Activated T-helper 1 cell treated with Interleukin-2 at 50 U/mL for 16 hours (primary cell): Measurements from ENCODE around the gene TRIML2.
"Not testable (repeated sequence)": the region's sequence is repeated elsewhere in the genome, so short reads cannot be mapped to it uniquely, and the experiment has no call there.

ENCODE experiments used
- DNase-seq: peaks from one replicate; pipeline ENCODE4 v3.0.0-alpha.2; 2020; ENCODE audit warnings: low read depth

The TRIML2 gene

DNA sequence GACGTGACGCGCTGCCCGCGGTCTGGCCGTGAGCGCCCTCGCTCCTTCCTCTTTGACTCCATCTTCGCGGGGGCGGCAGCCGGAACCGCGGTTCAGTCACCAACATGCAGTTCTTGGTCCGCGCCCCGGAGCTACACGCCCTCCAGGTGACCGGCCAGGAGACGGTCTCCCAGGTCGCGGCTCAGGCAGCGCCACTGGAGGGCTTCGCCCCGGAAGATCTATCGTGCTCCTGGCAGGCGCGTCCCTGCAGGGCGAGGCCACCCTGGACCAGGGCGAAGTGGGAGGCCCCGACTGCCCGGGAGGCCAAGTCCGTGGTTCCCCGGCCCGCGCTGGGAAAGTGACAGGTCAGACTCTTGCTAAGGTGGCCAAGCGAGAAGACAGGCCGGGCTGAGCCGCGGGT lies 2.9 kb downstream of the TRIML2 start:
- DNase-seq = no peak

DNA sequence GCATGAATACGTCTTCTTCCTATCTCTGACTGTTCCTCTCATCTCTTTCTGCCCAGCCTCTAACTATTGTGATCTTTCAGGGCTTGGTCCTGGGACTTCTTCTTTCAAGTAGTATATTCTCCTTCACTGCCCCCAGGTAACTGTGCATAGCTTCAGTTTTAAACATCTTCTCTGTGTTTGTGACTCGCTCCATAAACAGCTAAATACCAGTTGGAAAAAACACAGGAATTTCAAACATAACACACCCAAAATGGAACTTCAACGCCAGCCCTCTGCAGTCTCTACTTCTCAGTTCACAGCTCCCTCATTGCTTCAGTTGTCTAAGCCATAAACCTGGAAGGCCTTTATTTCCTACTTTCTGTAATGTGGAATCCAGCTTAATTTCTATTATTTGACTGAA lies 16.6 kb downstream of the TRIML2 start:
- no peak for DNase-seq

DNA sequence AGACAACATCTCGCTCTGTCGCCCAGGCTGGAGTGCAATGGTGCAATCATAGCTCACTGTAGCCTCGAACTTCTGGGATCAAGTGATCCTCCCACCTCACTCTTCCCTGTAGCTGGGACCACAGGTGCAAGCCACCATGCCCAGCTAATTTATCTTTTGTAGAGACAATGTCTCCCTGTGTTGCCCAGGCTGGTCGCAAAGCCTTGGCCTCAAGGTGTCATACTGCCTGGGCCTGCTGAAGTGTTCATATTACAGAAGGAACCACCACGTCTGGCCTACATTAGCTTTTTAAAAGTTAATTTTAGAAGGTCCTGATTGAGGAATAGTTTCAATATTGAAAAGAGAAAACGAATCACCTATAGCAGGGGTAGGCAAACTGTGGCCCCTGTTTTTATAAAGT lies 22.5 kb downstream of the TRIML2 start:
- DNase-seq = no peak

DNA sequence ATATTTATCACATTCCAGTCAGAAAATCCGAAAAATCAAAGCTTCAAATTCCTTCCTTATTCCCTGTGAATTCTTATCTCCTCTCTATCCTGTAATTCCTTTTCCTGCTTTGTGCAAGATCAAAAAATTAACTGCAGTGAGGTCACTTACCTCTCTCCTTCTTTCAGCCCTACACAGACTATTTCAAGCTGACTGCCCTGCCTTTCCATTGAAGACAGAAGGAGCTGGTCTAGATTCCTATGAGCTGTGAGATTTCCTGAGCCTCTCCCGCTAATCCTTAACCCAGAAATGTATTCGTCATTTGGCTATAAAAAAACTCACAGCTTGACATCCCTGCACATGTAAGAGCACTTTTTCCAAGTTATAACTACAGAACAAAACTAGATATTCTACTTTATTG lies 26.6 kb downstream of the TRIML2 start:
- no peak for DNase-seq

DNA sequence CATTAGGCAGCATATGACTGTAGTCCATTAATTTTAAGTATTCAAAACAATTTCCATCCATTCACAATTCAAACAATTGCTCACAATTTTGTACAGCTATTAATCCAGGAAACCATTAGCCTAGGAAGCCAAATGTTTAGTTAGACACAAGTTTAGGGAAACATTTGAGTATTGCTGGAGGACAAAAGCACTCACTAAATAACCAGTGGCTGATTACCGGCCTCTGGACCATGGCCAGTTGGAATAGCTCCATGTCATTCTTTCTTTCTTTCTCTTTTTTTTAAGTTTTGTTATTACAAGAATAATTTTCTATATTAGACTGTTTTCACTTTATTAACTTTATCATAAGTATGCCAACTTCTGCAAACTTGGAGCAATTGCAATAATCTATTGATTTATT lies 31.3 kb downstream of the TRIML2 start:
- DNase-seq = no peak

DNA sequence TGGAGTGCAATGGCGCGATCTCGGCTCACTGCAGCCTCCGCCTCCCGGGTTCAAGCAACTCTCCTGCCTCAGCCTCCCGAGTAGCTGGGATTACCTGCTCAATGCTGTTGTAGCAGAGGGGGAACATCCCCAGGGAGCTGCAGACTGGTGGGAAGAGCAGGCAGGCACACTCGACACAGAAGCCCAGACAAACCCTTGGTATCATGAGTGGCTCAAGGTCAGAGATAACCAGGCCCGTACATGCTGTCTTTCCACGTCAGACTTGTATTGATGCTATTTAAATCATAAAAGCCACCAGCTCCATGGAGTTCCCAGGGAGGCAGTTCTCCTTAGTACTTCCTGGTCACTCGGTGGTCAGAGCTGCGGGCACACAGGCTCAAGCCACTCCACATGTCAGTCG lies 33.2 kb downstream of the TRIML2 start:
- DNase-seq = no peak

DNA sequence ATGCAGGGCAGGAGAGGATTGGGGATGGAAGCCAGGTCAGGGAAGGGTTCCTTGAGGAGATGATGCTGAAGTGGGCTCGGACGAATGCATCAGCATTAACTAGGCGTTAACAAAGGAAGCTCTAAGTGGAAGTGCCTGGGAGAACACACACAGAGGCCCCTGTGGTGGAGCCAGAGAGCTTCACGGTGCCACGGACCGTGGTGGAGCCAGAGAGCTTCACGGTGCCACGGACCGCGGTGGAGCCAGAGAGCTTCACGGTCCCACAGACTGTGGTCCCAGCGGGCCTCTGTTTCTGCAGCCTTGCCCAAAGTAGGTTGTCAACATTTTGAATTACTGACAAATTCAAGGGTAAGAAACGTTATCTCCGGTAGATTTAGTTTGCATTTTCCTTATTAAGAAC lies 48.3 kb downstream of the TRIML2 start:
- no peak for DNase-seq

DNA sequence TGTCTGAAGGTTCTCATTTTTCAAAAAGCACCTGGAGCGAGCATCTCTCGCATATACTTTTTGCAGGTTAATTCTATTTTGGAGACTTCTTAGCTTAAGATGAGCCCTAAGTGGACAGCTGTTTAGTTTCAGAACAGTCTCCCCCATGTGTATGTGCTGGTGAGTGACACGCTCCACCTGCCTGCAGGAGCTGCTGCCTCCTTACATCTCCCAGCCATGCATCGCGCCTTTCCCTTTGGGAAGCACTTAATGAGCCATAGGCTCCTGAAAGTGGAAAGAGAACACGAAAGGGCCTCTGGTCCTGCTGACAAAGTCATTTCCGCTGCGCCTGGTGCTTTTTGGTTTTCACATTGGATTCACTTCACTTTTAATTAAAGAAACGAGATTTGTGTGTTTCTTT lies 56.1 kb downstream of the TRIML2 start:
- DNase-seq = no peak

DNA sequence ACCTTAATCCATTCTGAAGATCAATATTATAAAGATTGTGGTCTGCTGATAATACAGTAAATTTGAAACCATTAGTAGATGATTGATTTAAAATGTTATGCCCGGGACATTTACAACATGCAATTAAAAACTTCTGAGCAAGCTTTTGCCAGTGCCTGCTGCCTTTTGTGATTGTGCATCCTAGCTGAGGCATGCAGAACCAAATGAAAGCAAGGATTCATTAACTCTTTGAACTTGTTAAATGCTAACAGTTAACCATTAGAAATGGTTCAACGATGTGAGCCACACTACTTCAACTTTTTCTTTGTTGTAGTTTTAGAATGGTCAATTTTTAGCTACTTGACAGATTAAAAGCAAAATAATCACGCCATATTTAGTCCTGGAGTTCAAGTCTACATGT lies 62.7 kb downstream of the TRIML2 start:
- no peak for DNase-seq

DNA sequence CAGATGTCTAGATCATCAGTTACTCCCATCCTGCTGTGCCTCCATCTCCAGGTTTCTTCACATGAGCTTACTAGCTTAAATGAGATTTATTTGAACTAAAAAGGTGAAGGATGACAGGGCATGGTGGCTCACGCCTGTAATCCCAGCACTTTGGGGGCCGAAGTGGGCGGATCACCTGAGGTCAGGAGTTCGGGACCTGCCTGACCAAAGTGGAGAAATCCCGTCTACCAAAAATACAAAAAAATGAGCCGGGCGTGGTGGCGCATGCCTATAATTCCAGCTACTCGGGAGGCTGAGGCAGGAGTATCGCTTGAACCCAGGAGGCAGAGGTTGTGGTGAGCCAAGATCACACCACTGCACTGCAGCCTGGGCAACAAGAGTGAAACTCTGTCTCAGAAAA lies 63.9 kb downstream of the TRIML2 start:
- not testable (repeated sequence) for DNase-seq

DNA sequence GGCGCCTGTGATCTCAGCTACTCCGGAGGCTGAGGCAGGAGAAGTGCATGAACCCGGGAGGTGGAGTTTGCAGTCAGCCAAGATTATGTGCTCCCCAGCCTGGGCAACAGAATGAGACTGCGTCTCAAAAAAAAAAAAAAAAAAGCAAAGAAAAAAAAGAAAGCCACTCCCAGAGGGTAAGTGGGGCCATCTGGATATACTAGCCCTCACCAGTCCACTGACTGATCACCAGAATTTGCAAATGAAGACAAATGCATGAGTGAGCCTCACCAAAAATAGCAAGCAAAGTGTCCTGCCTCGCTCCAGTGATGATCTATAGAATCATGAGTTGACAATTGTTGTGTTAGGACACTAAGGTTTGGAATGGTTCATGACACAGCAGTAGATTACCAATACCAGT lies 66.2 kb downstream of the TRIML2 start:
- no peak for DNase-seq

DNA sequence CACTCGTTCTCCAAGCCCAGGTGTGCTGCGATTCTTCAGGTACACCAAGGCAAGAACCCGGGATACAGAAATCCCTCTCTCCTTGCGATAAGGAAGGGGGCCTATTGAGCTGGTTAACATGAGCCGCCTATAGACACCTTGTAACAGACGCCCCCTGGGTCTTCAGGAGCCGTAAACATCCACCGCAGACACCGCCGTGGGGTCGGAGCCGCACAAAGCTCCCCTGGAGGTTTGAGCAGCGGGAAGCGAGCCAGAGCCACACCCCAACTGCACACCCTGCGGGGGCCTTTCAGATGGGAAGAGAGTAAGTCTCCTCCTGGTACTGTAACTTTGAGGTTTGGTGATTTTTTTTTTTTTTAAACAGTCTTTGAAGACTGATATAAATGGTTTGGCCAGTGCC lies 67.2 kb downstream of the TRIML2 start:
- DNase-seq = no peak

DNA sequence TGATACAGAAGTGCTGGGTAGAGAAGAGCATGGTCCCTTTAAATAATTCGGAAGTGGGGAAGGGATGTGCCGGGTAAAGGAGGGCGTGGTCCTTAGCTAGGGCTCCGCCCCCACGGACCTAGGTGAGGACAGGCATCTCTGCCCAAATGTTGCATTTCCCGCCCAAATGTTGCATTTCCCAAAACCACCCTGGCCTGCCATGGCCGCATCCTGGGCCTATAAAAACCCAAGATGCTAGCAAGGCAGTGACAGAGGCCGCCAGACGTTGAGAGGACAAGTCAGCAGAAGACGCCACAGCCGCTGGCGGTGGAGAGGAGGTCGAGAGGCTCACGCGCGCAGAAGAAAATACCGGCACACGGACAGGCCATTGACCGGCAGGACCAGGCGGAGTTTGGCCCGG lies 67.7 kb downstream of the TRIML2 start:
- DNase-seq = no peak
